Panc1 (cell line): ENCODE data around the gene MMP24OS.

Source experiments
- CTCF ChIP-seq: fragments of 450-650 bp; IDR thresholded peaks from 2 replicates; pipeline ENCODE4 v1.5.1; 2017; ENCODE audit warnings: mild to moderate bottlenecking
- POLR2AphosphoS5 ChIP-seq: IDR thresholded peaks from 2 replicates; pipeline ENCODE4 v1.6.1; 2012; ENCODE audit warnings: mild to moderate bottlenecking, low read depth, low read length, moderate library complexity
- REST ChIP-seq, 2 experiments: IDR thresholded peaks; 2 replicates each; pipeline ENCODE4 v1.6.1; 2011 to 2012; ENCODE audit warnings: low read depth in 2 of 2, control low read depth in 1 of 2, low read length in 1 of 2, mild to moderate bottlenecking in 1 of 2, moderate library complexity in 1 of 2; ENCODE audit not compliant: insufficient read depth in 1 of 2
- SIN3A ChIP-seq: IDR thresholded peaks from 2 replicates; pipeline ENCODE4 v1.6.1; 2012; ENCODE audit warnings: low read depth, mild to moderate bottlenecking, low read length, moderate library complexity, borderline replicate concordance; ENCODE audit not compliant: insufficient read depth

GRCh38 chr20:35284992-35285805 lies 7.3 kb upstream of the MMP24OS start:
- TF ChIP-seq CTCF (no peak), POLR2AphosphoS5 (no peak), REST (IDR thresholded peaks at IDR 0.05; ENCODE audit: insufficient read depth in 1 of 2, low read depth in 2 of 2, low read length in 1 of 2) (no peak), SIN3A (no peak)
